CD14-positive monocyte (primary cell): ENCODE data around the gene NARF. TPM values are rescaled to one million over a fixed set of nuclear protein-coding genes. Genes with fewer than 3 reads are reported as not detected.

Experiments
- DNase-seq, 3 donors: peaks; one replicate each; pipeline ENCODE4 v3.0.0-alpha.2; 2011 to 2022
- H2AFZ ChIP-seq: 2 replicates; pipeline ENCODE4 v1.6.0; 2012; ENCODE audit warnings: mild to moderate bottlenecking, low read depth, low read length, inconsistent platforms; ENCODE audit not compliant: insufficient read depth, poor library complexity, severe bottlenecking
- H3K27ac ChIP-seq, 2 donors: 1 replicate in 1 of 2; 2 replicates in 1 of 2; pipeline ENCODE4 v1.5.1; 2012 to 2013; ENCODE audit warnings: low read length in 2 of 2, control low read depth in 1 of 2, inconsistent platforms in 1 of 2, low read depth in 1 of 2, mild to moderate bottlenecking in 1 of 2
- H3K27me3 ChIP-seq, 2 donors: one replicate each; pipeline versions ENCODE4 v1.6.0 to v1.6.1; 2011 to 2013; ENCODE audit warnings: low read length in 2 of 2; ENCODE audit not compliant: control insufficient read depth in 2 of 2, insufficient read depth in 2 of 2
- H3K36me3 ChIP-seq, 2 donors: replicated peaks in 1 of 2; 1 replicate in 1 of 2; 2 replicates in 1 of 2; pipeline versions ENCODE4 v1.5.1 to v1.6.1; 2012 to 2013; ENCODE audit warnings: low read length in 2 of 2, control low read depth in 1 of 2, inconsistent platforms in 1 of 2, mild to moderate bottlenecking in 1 of 2; ENCODE audit not compliant: insufficient read depth in 2 of 2, control insufficient read depth in 1 of 2
- H3K4me1 ChIP-seq, 2 donors: 1 replicate in 1 of 2; 2 replicates in 1 of 2; pipeline versions ENCODE4 v1.5.1 to v1.6.1; 2012 to 2013; ENCODE audit warnings: low read length in 2 of 2, control low read depth in 1 of 2, inconsistent platforms in 1 of 2, mild to moderate bottlenecking in 1 of 2, moderate library complexity in 1 of 2; ENCODE audit not compliant: insufficient read depth in 2 of 2, control insufficient read depth in 1 of 2
- H3K4me2 ChIP-seq: replicated peaks from 2 replicates; pipeline ENCODE3; 2012; ENCODE audit warnings: low read length, moderate library complexity, mild to moderate bottlenecking; ENCODE audit not compliant: poor library complexity, severe bottlenecking; ENCODE audit errors: extremely low read depth
- H3K4me3 ChIP-seq, 3 experiments: fragments of 200-600 bp in 1 of 3; sonication (generic) in 1 of 3; replicated peaks in 1 of 3; 1 replicate in 2 of 3; 2 replicates in 1 of 3; pipeline ENCODE4 v1.5.1; 2011 to 2013; ENCODE audit warnings: low read length in 3 of 3, mild to moderate bottlenecking in 3 of 3, control low read depth in 2 of 3, low read depth in 2 of 3, inconsistent platforms in 1 of 3, moderate library complexity in 1 of 3
- H3K79me2 ChIP-seq: 2 replicates; pipeline ENCODE4 v1.6.0; 2012; ENCODE audit warnings: mild to moderate bottlenecking, control low read depth, inconsistent platforms, low read length, moderate library complexity; ENCODE audit not compliant: insufficient read depth
- H3K9ac ChIP-seq: 2 replicates; pipeline ENCODE4 v1.6.0; 2017; ENCODE audit warnings: low read length, mild to moderate bottlenecking; ENCODE audit not compliant: insufficient read depth, poor library complexity, severe bottlenecking
- H3K9me3 ChIP-seq, 2 donors: replicated peaks in 1 of 2; 1 replicate in 1 of 2; 2 replicates in 1 of 2; pipeline versions ENCODE4 v1.5.1 to v1.6.1; 2012 to 2013; ENCODE audit warnings: low read length in 2 of 2, control low read depth in 1 of 2; ENCODE audit not compliant: control insufficient read depth in 1 of 2, insufficient read depth in 1 of 2
- H4K20me1 ChIP-seq: 2 replicates; pipeline ENCODE4 v1.6.0; 2012; ENCODE audit warnings: mild to moderate bottlenecking, low read length, control low read depth, moderate library complexity; ENCODE audit not compliant: insufficient read depth
- H3K27ac Mint-ChIP-seq, 7 donors: one replicate each; pipeline ENCODE4 v1.8.0; 2020; ENCODE audit warnings: mild to moderate bottlenecking in 7 of 7, mixed read lengths in 7 of 7, moderate library complexity in 6 of 7, inconsistent platforms in 2 of 7
- H3K27me3 Mint-ChIP-seq, 3 donors: one replicate each; pipeline ENCODE4 v1.8.0; 2021 to 2022; ENCODE audit warnings: low read depth in 3 of 3, mild to moderate bottlenecking in 3 of 3, mixed read lengths in 3 of 3, moderate library complexity in 3 of 3, inconsistent platforms in 1 of 3
- H3K36me3 Mint-ChIP-seq, 2 donors: one replicate each; pipeline ENCODE4 v1.8.0; 2020; ENCODE audit warnings: mixed read lengths in 2 of 2, inconsistent platforms in 1 of 2, mild to moderate bottlenecking in 1 of 2
- H3K4me1 Mint-ChIP-seq: one replicate; pipeline ENCODE4 v1.8.0; 2020; ENCODE audit warnings: mild to moderate bottlenecking, mixed read lengths
- H3K4me3 Mint-ChIP-seq, 2 donors: one replicate each; pipeline ENCODE4 v1.8.0; 2020; ENCODE audit warnings: mild to moderate bottlenecking in 2 of 2, mixed read lengths in 2 of 2, moderate library complexity in 1 of 2
- H3K9me3 Mint-ChIP-seq, 7 donors: one replicate each; pipeline ENCODE4 v1.8.0; 2020 to 2022; ENCODE audit warnings: mixed read lengths in 7 of 7, mild to moderate bottlenecking in 6 of 7, moderate library complexity in 6 of 7, inconsistent platforms in 2 of 7
- WGBS: methylation state at CpG from one replicate; pipeline ENCODE4 v1.1.5; 2013; ENCODE audit warnings: missing lambda C conversion rate; ENCODE audit not compliant: insufficient coverage; 5-methylcytosine and 5-hydroxymethylcytosine counted together
- intact Hi-C, 2 donors: fragments of 100-400 bp; cut with micrococcal nuclease; formaldehyde crosslinking; loops; one replicate each; pipeline versions ENCODE4 v1.15.0 to v1.15.1; 2023
- polyA plus RNA-seq, 3 donors: library from polyadenylated mRNA; depleted of rRNA in 1 of 3; unstranded in 2 of 3; stranded (reverse) in 1 of 3; fragments of 300-500 nt in 2 of 3; fragments of >200 nt in 1 of 3; fragmentation: Illumina TruSeq in 2 of 3; gene quantifications; 1 replicate in 2 of 3; 2 replicates in 1 of 3; pipeline ENCODE4 v1.2.3, GENCODE V29; 2012 to 2021
- TF ChIP-seq, protein P1 (sequence below): fragments of 200-600 bp; IDR thresholded peaks from one replicate; pipeline ENCODE4 v1.8.0; 2022; ENCODE audit warnings: antibody characterized with exemption, mild to moderate bottlenecking

The NARF gene
- polyA plus RNA-seq, 3 donors: 91.2 to 101 (median 100) TPM

DNA sequence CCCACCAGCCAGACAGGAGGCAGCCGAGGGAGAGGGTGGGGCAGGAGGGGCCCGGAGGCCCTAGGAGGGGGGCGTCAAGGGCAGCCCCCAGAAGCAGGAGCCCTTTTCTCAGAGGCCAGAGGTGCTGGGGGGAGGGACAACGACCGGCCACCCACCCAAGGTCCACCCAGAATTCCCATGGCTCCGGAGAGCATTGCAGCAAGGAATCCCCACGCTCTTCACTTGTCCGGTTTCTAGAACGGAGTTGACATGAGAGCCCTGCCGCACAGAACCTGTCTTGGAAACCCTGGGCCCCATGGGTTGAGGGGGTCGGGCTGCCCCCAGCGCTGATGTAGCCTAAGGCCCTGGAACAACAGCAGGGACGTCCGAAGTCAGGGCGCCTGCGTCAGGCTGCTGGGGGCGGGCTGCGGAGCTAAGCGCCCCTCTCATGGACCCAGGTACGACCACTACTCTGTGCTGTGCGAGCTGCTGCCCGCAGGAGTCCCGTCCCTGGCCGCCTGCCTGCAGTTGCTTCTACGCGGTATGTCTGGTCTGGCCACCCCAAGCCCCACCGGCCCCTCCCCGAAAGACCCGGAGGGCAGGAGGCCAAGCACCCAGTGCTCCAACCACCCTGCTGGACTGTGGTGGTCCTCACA lies 19.2 kb upstream of the NARF start:
- H3K36me3 Mint-ChIP-seq: peaks cover 22 to 36% of the 10 kb centered on the region in 2 donors
- H3K27me3 ChIP-seq: no peaks in the 10 kb centered on the region
- H3K9ac ChIP-seq: peak overlapping the region; percentile 4
- intact Hi-C loops: no loop called here
- H3K27ac ChIP-seq: no peak overlapping the region
- no peak overlapping the region for H3K4me2 ChIP-seq
- H3K4me3 Mint-ChIP-seq: no peak overlapping the region
- H3K9me3 ChIP-seq: no peaks in the 10 kb centered on the region
- peaks cover 32 to 36% of the 10 kb centered on the region in 2 donors for H3K4me1 ChIP-seq
- 96% methylated on average over 27 of the region's 29 CpGs for WGBS
- no peak overlapping the region for H3K4me3 ChIP-seq
- peak overlapping the region in 1 of 7 donors; percentile 35 for H3K27ac Mint-ChIP-seq
- no peak overlapping the region for H2AFZ ChIP-seq
- no peaks in the 10 kb centered on the region for H3K9me3 Mint-ChIP-seq
- DNase-seq: no peak
- H3K27me3 Mint-ChIP-seq: no peaks in the 10 kb centered on the region
- H3K79me2 ChIP-seq: peaks cover 10% of the 10 kb centered on the region
- peaks cover 51% of the 10 kb centered on the region for H4K20me1 ChIP-seq
- H3K4me1 Mint-ChIP-seq: peaks cover 28% of the 10 kb centered on the region
- TF ChIP-seq, protein P1, sequence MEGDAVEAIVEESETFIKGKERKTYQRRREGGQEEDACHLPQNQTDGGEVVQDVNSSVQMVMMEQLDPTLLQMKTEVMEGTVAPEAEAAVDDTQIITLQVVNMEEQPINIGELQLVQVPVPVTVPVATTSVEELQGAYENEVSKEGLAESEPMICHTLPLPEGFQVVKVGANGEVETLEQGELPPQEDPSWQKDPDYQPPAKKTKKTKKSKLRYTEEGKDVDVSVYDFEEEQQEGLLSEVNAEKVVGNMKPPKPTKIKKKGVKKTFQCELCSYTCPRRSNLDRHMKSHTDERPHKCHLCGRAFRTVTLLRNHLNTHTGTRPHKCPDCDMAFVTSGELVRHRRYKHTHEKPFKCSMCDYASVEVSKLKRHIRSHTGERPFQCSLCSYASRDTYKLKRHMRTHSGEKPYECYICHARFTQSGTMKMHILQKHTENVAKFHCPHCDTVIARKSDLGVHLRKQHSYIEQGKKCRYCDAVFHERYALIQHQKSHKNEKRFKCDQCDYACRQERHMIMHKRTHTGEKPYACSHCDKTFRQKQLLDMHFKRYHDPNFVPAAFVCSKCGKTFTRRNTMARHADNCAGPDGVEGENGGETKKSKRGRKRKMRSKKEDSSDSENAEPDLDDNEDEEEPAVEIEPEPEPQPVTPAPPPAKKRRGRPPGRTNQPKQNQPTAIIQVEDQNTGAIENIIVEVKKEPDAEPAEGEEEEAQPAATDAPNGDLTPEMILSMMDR: no peak
- H3K36me3 ChIP-seq: peaks cover 34 to 41% of the 10 kb centered on the region in 2 donors

DNA sequence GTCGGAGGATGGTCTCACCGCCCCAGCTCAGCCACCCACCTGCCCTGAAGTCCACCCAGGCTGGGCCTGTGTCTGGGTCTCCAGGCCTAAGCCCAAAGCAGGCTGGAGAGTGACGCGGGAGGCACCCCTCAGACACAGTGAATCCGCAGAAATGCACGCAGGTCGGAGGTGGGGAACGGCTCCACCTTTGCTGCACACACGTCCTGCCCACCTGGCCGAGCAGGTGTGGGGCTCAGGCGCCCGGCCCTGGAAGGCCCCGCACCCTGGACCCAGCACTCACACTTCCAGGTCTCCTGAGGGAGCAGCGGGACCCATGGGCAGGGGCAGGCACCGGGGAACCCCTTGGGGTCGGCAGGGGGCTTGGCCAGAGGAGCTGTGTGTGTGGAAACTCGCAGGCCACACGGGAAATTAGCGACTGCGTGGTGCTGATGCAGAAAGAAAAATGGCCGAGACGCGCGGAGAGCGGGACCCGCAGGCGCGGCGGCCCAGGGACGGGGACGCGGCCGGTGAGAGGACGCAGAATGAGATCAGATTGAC lies 18.6 kb upstream of the NARF start:
- Mint-ChIP-seq H3K4me1 (peaks cover 26% of the 10 kb centered on the region), H3K9me3 (no peaks in the 10 kb centered on the region), H3K27ac (peak overlapping the region; percentile 84 to 95 (median 94)), H3K36me3 (peaks cover 24 to 42% of the 10 kb centered on the region in 2 donors), H3K4me3 (peak overlapping the region; percentile 27 to 90), H3K27me3 (no peaks in the 10 kb centered on the region)
- intact Hi-C loops: no loop called here
- Histone ChIP-seq H3K36me3 (peaks cover 40 to 46% of the 10 kb centered on the region in 2 donors), H4K20me1 (peaks cover 57% of the 10 kb centered on the region), H3K9ac (peak overlapping the region; percentile 4), H2AFZ (no peak overlapping the region), H3K27me3 (no peaks in the 10 kb centered on the region), H3K4me2 (peak overlapping the region; percentile 79), H3K4me1 (peaks cover 30 to 32% of the 10 kb centered on the region in 2 donors), H3K79me2 (peaks cover 16% of the 10 kb centered on the region), H3K9me3 (no peaks in the 10 kb centered on the region), H3K27ac (peak overlapping the region; percentile 61 to 75), H3K4me3 (peak overlapping the region in 2 of 3 experiments; percentile 12 to 69)
- DNase-seq: no peak
- WGBS: 94% methylated on average over 28 of the region's 34 CpGs
- TF ChIP-seq, protein P1: no peak
